Measurements from ENCODE around the gene BTN2A1. TPM values are rescaled to one million over a fixed set of nuclear protein-coding genes. Genes with fewer than 3 reads are reported as not detected.
A peak's percentile ranks its signal among the peaks of the same experiment; 100 is the strongest.

BTN2A1 gene
- total and polyA plus RNA-seq, 9 of the 15 experiments (the other 6 are each of a cell fraction or from before 2014, with no cell fraction given): 6.7 to 22.1 (median 16.4) TPM

DNA sequence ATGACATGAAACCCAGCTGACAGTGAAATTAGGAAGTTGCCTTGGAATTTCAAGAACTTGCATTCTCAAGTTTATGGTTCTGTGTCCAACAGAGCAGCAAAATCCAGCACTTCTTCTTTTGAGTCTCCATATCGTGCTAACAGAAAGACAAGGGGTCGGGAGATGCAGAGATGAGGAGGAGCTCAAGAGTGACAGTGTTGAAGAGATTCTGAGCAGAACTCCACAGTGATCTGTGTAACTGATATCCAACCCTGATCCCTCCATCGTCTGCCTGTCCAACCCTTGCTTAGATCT is 21.2 kb downstream of the BTN2A1 start:
- WGBS (ENCODE audit: insufficient coverage, low coverage, missing lambda C conversion rate): 6% methylated on average over 3 of the region's 3 CpGs
- no TSS peak for BruUV-seq (replicated peaks)
- Histone ChIP-seq H3K27me3 (ENCODE audit: control insufficient read depth in 2 of 2, insufficient read depth in 2 of 2, low read length in 2 of 2) (no peaks in the 10 kb centered on the region), H3K9me1 (ENCODE audit: control insufficient read depth, insufficient read depth, low read length) (no peaks in the 10 kb centered on the region), H2AFZ (ENCODE audit: low read depth, low read length) (peak overlapping the region; percentile 53), H3K9me3 (replicated peaks; ENCODE audit: control insufficient read depth, insufficient read depth, low read depth, low read length) (no peaks in the 10 kb centered on the region), H4K20me1 (replicated peaks; ENCODE audit: control insufficient read depth, insufficient read depth, low read length) (no peaks in the 10 kb centered on the region), H3K27ac (ENCODE audit: extremely low read depth, low read depth, low read length) (peak overlapping the region; percentile 55; the same call in 1 of the 3 replicates), H3K36me3 (ENCODE audit: control insufficient read depth, insufficient read depth, low read length) (no peaks in the 10 kb centered on the region), H3K4me3 (no peak overlapping the region), H3K9ac (ENCODE audit: insufficient read depth in 1 of 2, low read depth in 2 of 2, low read length in 2 of 2) (peak overlapping the region; percentile 8 to 20; a peak in 2 of 4 replicates), H3K4me1 (replicated peaks in 1 of 2; ENCODE audit: control insufficient read depth in 2 of 2, insufficient read depth in 2 of 2, low read length in 2 of 2) (peaks cover 32 to 56% of the 10 kb centered on the region in 2 experiments), H3K4me2 (ENCODE audit: insufficient read depth, low read length) (peak overlapping the region; percentile 17; the same call in 1 of the 2 replicates), H3K79me2 (ENCODE audit: control insufficient read depth, insufficient read depth, low read length) (no peaks in the 10 kb centered on the region)
- ATAC-seq (no peak), DNase-seq (ENCODE audit: extremely low read depth in 1 of 4, low spot score in 3 of 4) (no peak), FAIRE-seq (no peak)
- POLR2A ChIA-PET: interaction anchor here (0.6 to 1.6 kb wide), 4 partner anchors 34 to 290 kb away, joined by 3 to 5 read pairs (median 4); a partner anchor contains a TSS
- in situ Hi-C loops (cut with MboI) (no loop called here), intact Hi-C loops (cut with micrococcal nuclease) (no loop called here)
- CTCF ChIA-PET (ENCODE audit: low intra/inter-chr PET ratio): no interaction called here
- TF ChIP-seq DPF2 (IDR thresholded peaks at IDR 0.05) (0 out of 2 replicates have a peak, but pooled peaks have one; percentile 6), SOX6 (IDR thresholded peaks at IDR 0.05) (0 out of 2 replicates have a peak, but pooled peaks have one; percentile 21), SMARCB1 (IDR thresholded peaks at IDR 0.05; ENCODE audit: insufficient read length, low read depth) (peak; percentile 75), MTA1 (IDR thresholded peaks at IDR 0.05; ENCODE audit: borderline replicate concordance) (0 out of 2 replicates have a peak, but pooled peaks have one; percentile 52), KLF6 (CRISPR knock-in tag; IDR thresholded peaks at IDR 0.05; ENCODE audit: borderline replicate concordance) (no peak), MEIS2 (IDR thresholded peaks at IDR 0.05; ENCODE audit: partially characterized antibody) (peak; percentile 13), PKNOX1 (IDR thresholded peaks at IDR 0.05) (0 out of 2 replicates have a peak, but pooled peaks have one; percentile 35), SMARCE1 (IDR thresholded peaks at IDR 0.05) (no peak), ZNF311 (CRISPR knock-in tag; IDR thresholded peaks at IDR 0.05) (no peak), MYC (IDR thresholded peaks at IDR 0.05; ENCODE audit: low read depth, low read length) (no peak), MYC (CRISPR knock-in tag; IDR thresholded peaks at IDR 0.05; ENCODE audit: borderline replicate concordance, low read depth) (0 out of 2 replicates have a peak, but pooled peaks have one; percentile 28), NELFE (IDR thresholded peaks at IDR 0.05; ENCODE audit: insufficient read depth, insufficient read length) (no peak), CTBP1 (IDR thresholded peaks at IDR 0.05; ENCODE audit: borderline replicate concordance) (peak; percentile 29; the same call in 1 of the 2 replicates), SPI1 (IDR thresholded peaks at IDR 0.05; ENCODE audit: borderline replicate concordance, low read depth, low read length) (peak; percentile 90), TCFL5 (CRISPR knock-in tag; conservative IDR thresholded peaks at IDR 0.05) (no peak)
- TF ChIP-seq, protein P1, sequence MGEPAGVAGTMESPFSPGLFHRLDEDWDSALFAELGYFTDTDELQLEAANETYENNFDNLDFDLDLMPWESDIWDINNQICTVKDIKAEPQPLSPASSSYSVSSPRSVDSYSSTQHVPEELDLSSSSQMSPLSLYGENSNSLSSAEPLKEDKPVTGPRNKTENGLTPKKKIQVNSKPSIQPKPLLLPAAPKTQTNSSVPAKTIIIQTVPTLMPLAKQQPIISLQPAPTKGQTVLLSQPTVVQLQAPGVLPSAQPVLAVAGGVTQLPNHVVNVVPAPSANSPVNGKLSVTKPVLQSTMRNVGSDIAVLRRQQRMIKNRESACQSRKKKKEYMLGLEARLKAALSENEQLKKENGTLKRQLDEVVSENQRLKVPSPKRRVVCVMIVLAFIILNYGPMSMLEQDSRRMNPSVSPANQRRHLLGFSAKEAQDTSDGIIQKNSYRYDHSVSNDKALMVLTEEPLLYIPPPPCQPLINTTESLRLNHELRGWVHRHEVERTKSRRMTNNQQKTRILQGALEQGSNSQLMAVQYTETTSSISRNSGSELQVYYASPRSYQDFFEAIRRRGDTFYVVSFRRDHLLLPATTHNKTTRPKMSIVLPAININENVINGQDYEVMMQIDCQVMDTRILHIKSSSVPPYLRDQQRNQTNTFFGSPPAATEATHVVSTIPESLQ (CRISPR knock-in tag; IDR thresholded peaks at IDR 0.05): 0 out of 2 replicates have a peak, but pooled peaks have one; percentile 2
- TF ChIP-seq, protein P2, sequence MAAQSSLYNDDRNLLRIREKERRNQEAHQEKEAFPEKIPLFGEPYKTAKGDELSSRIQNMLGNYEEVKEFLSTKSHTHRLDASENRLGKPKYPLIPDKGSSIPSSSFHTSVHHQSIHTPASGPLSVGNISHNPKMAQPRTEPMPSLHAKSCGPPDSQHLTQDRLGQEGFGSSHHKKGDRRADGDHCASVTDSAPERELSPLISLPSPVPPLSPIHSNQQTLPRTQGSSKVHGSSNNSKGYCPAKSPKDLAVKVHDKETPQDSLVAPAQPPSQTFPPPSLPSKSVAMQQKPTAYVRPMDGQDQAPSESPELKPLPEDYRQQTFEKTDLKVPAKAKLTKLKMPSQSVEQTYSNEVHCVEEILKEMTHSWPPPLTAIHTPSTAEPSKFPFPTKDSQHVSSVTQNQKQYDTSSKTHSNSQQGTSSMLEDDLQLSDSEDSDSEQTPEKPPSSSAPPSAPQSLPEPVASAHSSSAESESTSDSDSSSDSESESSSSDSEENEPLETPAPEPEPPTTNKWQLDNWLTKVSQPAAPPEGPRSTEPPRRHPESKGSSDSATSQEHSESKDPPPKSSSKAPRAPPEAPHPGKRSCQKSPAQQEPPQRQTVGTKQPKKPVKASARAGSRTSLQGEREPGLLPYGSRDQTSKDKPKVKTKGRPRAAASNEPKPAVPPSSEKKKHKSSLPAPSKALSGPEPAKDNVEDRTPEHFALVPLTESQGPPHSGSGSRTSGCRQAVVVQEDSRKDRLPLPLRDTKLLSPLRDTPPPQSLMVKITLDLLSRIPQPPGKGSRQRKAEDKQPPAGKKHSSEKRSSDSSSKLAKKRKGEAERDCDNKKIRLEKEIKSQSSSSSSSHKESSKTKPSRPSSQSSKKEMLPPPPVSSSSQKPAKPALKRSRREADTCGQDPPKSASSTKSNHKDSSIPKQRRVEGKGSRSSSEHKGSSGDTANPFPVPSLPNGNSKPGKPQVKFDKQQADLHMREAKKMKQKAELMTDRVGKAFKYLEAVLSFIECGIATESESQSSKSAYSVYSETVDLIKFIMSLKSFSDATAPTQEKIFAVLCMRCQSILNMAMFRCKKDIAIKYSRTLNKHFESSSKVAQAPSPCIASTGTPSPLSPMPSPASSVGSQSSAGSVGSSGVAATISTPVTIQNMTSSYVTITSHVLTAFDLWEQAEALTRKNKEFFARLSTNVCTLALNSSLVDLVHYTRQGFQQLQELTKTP (IDR thresholded peaks at IDR 0.05; ENCODE audit: low read depth in 1 of 2, partially characterized antibody in 2 of 2): peak in 1 of 2 experiments; percentile 45
